Fibroblast of lung (primary cell): ENCODE results near the gene C16orf95. TPM values are rescaled to one million over a fixed set of nuclear protein-coding genes. Genes with fewer than 3 reads are reported as not detected.

Source experiments
- DNase-seq, 2 donors: peaks; one replicate each; pipeline versions ENCODE4 v3.0.0 to v3.0.0-alpha.2; 2010; ENCODE audit warnings: low read depth in 2 of 2
- H2AFZ ChIP-seq: 2 replicates; pipeline ENCODE4 v1.5.1; 2012; ENCODE audit warnings: low read length, control low read depth, inconsistent platforms
- H3K27ac ChIP-seq: 2 replicates; pipeline ENCODE4 v1.5.1; 2011; ENCODE audit warnings: low read length, control low read depth; ENCODE audit not compliant: insufficient read depth
- H3K27me3 ChIP-seq: 2 replicates; pipeline ENCODE4 v1.5.1; 2011; ENCODE audit warnings: mild to moderate bottlenecking, low read length; ENCODE audit not compliant: control insufficient read depth, insufficient read depth
- H3K36me3 ChIP-seq: 2 replicates; pipeline ENCODE4 v1.5.1; 2011; ENCODE audit warnings: low read length; ENCODE audit not compliant: control insufficient read depth, insufficient read depth
- H3K4me1 ChIP-seq: 2 replicates; pipeline ENCODE4 v1.5.1; 2011; ENCODE audit warnings: low read length; ENCODE audit not compliant: control insufficient read depth, insufficient read depth; ENCODE audit errors: extremely low read depth
- H3K4me2 ChIP-seq: 2 replicates; pipeline ENCODE4 v1.5.1; 2011; ENCODE audit warnings: low read length, control low read depth; ENCODE audit not compliant: insufficient read depth; ENCODE audit errors: extremely low read depth
- H3K4me3 ChIP-seq, 4 experiments: fragments of 200-600 bp in 1 of 4; sonication (generic) in 1 of 4; replicated peaks in 1 of 4; 2 replicates each; pipeline ENCODE4 v1.5.1; 2011 to 2016; ENCODE audit warnings: low read length in 4 of 4, low read depth in 3 of 4, mild to moderate bottlenecking in 3 of 4, control low read depth in 2 of 4, inconsistent platforms in 1 of 4, mixed read lengths in 1 of 4; ENCODE audit not compliant: insufficient read depth in 1 of 4; ENCODE audit errors: control extremely low read depth in 1 of 4
- H3K79me2 ChIP-seq: 2 replicates; pipeline ENCODE4 v1.5.1; 2012; ENCODE audit warnings: mild to moderate bottlenecking, low read length, inconsistent platforms; ENCODE audit not compliant: control insufficient read depth, insufficient read depth
- H3K9ac ChIP-seq: 2 replicates; pipeline ENCODE4 v1.5.1; 2011; ENCODE audit warnings: mild to moderate bottlenecking, low read length, control low read depth; ENCODE audit not compliant: insufficient read depth
- H3K9me3 ChIP-seq: 2 replicates; pipeline ENCODE4 v1.5.1; 2012; ENCODE audit warnings: low read depth, low read length; ENCODE audit not compliant: control insufficient read depth, insufficient read depth
- H4K20me1 ChIP-seq: 2 replicates; pipeline ENCODE4 v1.5.1; 2011; ENCODE audit warnings: low read length; ENCODE audit not compliant: control insufficient read depth, insufficient read depth; ENCODE audit errors: extremely low read depth
- CTCF ChIP-seq, 2 donors: IDR thresholded peaks in 1 of 2; conservative IDR thresholded peaks in 1 of 2; 1 replicate in 1 of 2; 2 replicates in 1 of 2; pipeline ENCODE4 v1.5.1; 2011 to 2012; ENCODE audit warnings: low read length in 2 of 2, control low read depth in 1 of 2, inconsistent platforms in 1 of 2, low read depth in 1 of 2, mild to moderate bottlenecking in 1 of 2
- EZH2 ChIP-seq: IDR thresholded peaks from 2 replicates; pipeline ENCODE4 v1.5.1; 2012; ENCODE audit warnings: low read length, control low read depth, mild to moderate bottlenecking; ENCODE audit errors: missing control alignments
- polyA plus RNA-seq, 2 donors: library from polyadenylated mRNA; depleted of rRNA in 1 of 2; stranded (reverse) in 1 of 2; unstranded in 1 of 2; fragments of >200 nt; gene quantifications; 2 replicates each; pipeline ENCODE4 v1.2.1, GENCODE V29; 2011 to 2012; ENCODE audit warnings: missing spikeins in 1 of 2
- total RNA-seq: library from RNA; depleted of rRNA; stranded (reverse); fragments of >200 nt; gene quantifications from 2 replicates; pipeline ENCODE4 v1.2.1, GENCODE V29; 2014

The C16orf95 gene
- total and polyA plus RNA-seq, 2 donors (not counting 1 experiment from before 2014, with no cell fraction given), result 1.3 to 5.4 TPM

DNA sequence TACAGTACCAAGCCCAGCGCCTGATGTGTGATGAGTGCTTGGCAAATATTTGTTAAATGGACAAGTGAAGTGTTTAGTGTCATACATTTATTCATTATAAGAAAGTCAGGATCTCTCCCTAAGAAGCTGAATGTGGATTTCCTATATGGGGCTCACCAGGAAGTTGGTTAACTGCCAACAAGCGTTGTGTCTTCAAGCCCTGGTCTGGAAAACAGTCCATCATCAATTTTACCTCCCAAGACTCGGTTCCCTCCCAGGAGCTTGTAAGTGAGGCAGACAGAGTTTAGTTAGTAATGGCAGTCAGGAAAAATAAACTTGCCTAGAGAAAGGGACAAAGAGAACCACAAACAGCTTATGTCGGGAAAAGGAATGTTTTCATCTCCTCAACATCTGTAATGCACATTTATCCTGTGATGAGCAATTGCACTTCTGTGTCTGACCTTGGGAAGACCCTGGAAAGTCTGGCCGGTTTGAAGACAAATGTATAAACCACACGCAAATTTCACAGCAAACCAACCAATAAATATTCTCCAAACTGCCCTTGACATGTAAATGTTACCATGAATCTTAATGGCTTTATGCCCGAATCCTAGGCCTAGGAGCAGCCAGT lies 28.3 kb downstream of the C16orf95 start:
- no peaks in the 10 kb centered on the region for H4K20me1 ChIP-seq
- no peak overlapping the region for H3K9ac ChIP-seq
- H2AFZ ChIP-seq, result no peak overlapping the region
- TF ChIP-seq EZH2 (no peak), CTCF (conservative IDR thresholded peaks at IDR 0.05 in 1 of 2, IDR thresholded peaks at IDR 0.05 in 1 of 2; ENCODE audit: low read depth in 1 of 2, low read length in 2 of 2) (no peak)
- no peak overlapping the region for H3K4me3 ChIP-seq
- no peak overlapping the region for H3K27ac ChIP-seq
- H3K36me3 ChIP-seq, result no peaks in the 10 kb centered on the region
- no peaks in the 10 kb centered on the region for H3K79me2 ChIP-seq
- H3K9me3 ChIP-seq, result no peaks in the 10 kb centered on the region
- peak; percentile 79 to 91 for DNase-seq
- no peak overlapping the region for H3K4me2 ChIP-seq
- no peaks in the 10 kb centered on the region for H3K27me3 ChIP-seq
- H3K4me1 ChIP-seq, result no peaks in the 10 kb centered on the region

- Histone ChIP-seq H3K4me1 (no peaks in the 10 kb centered on the region), H3K79me2 (no peaks in the 10 kb centered on the region), H4K20me1 (no peaks in the 10 kb centered on the region), H3K27ac (no peak overlapping the region), H3K4me2 (no peak overlapping the region), H3K9ac (no peak overlapping the region), H2AFZ (no peak overlapping the region), H3K9me3 (no peaks in the 10 kb centered on the region), H3K27me3 (no peaks in the 10 kb centered on the region), H3K36me3 (no peaks in the 10 kb centered on the region), H3K4me3 (no peak overlapping the region)
- no peak for TF ChIP-seq EZH2
- TF ChIP-seq CTCF (conservative IDR thresholded peaks at IDR 0.05 in 1 of 2, IDR thresholded peaks at IDR 0.05 in 1 of 2; ENCODE audit: low read depth in 1 of 2, low read length in 2 of 2), result no peak
- DNase-seq, result no peak
Observed at GRCh38 chr16:87286839-87287626, 30.2 kb downstream of the C16orf95 start.

DNA sequence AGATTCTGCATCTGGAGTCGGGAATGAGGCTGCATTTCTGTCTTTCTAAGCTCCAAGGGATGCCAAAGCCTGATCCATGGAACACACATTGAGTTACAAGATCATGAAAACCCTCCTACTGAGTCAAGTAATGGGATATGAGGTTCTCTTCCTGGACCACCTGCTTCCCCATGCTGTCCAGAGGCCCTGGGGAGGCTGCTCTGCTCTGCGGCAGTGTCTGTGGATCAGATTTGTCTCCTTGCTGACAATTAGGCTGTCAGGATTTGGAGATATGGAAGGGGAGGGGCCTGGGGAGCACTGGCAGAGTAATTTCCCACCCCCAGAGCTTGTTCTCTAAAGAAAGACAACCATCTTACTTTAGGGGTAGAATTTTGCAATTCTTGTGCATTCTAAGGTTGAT lies 33.0 kb downstream of the C16orf95 start:
- H3K4me1 ChIP-seq, result no peaks in the 10 kb centered on the region
- H2AFZ ChIP-seq, result no peak overlapping the region
- H3K79me2 ChIP-seq, result no peaks in the 10 kb centered on the region
- DNase-seq, result no peak
- TF ChIP-seq EZH2 (no peak), CTCF (conservative IDR thresholded peaks at IDR 0.05 in 1 of 2, IDR thresholded peaks at IDR 0.05 in 1 of 2; ENCODE audit: low read depth in 1 of 2, low read length in 2 of 2) (no peak)
- no peak overlapping the region for H3K9ac ChIP-seq
- H3K27ac ChIP-seq, result no peak overlapping the region
- no peak overlapping the region for H3K4me2 ChIP-seq
- H4K20me1 ChIP-seq, result no peaks in the 10 kb centered on the region
- no peaks in the 10 kb centered on the region for H3K9me3 ChIP-seq
- H3K36me3 ChIP-seq, result no peaks in the 10 kb centered on the region
- no peak overlapping the region for H3K4me3 ChIP-seq
- no peaks in the 10 kb centered on the region for H3K27me3 ChIP-seq
